HepG2 (cell line): ENCODE measurements around the gene MST1. TPM values are rescaled to one million over a fixed set of nuclear protein-coding genes. Genes with fewer than 3 reads are reported as not detected.

ENCODE experiments used
- CHD4 ChIP-seq: fragments of 200-600 bp; sonication (generic); IDR thresholded peaks from 2 replicates; pipeline ENCODE4 v1.7.0; 2017; ENCODE audit warnings: mild to moderate bottlenecking, low read length, borderline replicate concordance
- PRPF4 ChIP-seq: fragments of 200-400 bp; formaldehyde crosslinking; IDR thresholded peaks from 2 replicates; pipeline ENCODE4 v1.6.1; 2016; ENCODE audit warnings: low read length, low read depth; ENCODE audit not compliant: poor library complexity, severe bottlenecking
- REPIN1 ChIP-seq: sonication (generic); formaldehyde crosslinking; IDR thresholded peaks from 2 replicates; pipeline ENCODE4 v1.8.0; 2022; ENCODE audit warnings: missing genetic modification reagents, low read depth, mild to moderate bottlenecking, borderline replicate concordance
- RFX3 ChIP-seq: IDR thresholded peaks from 2 replicates; pipeline ENCODE4 v1.6.1; 2016; ENCODE audit warnings: missing biosample characterization, missing genetic modification reagents
- THAP11 ChIP-seq: IDR thresholded peaks from 2 replicates; pipeline ENCODE4 v1.6.1; 2016; ENCODE audit warnings: missing biosample characterization, missing genetic modification reagents
- ZNF251 ChIP-seq: sonication (generic); formaldehyde crosslinking; IDR thresholded peaks from 2 replicates; pipeline ENCODE4 v1.9.0; 2021; ENCODE audit warnings: mild to moderate bottlenecking, missing genetic modification reagents
- ZNF382 ChIP-seq: sonication (generic); formaldehyde crosslinking; IDR thresholded peaks from 2 replicates; pipeline ENCODE4 v1.5.0; 2020; ENCODE audit warnings: missing genetic modification reagents, mild to moderate bottlenecking, borderline replicate concordance
- ZNF546 ChIP-seq: sonication (generic); formaldehyde crosslinking; conservative IDR thresholded peaks from 2 replicates; pipeline ENCODE4 v1.8.1; 2023; ENCODE audit warnings: mild to moderate bottlenecking, missing genetic modification reagents
- ZNF7 ChIP-seq: IDR thresholded peaks from 2 replicates; pipeline ENCODE4 v1.6.1; 2016; ENCODE audit warnings: missing biosample characterization, missing genetic modification reagents
- polyA plus RNA-seq, 8 experiments: library from polyadenylated mRNA; depleted of rRNA in 3 of 8; stranded (reverse) in 7 of 8; unstranded in 1 of 8; fragments of >200 nt; fragmentation: Illumina TruSeq in 4 of 8; extraction: Trizol in 4 of 8; gene quantifications; 2 replicates each; pipeline versions ENCODE4 v1.2.1 to v1.2.3, GENCODE V29; 2011 to 2016; ENCODE audit warnings: low read depth in 4 of 8, missing spikeins in 1 of 8, mixed read lengths in 1 of 8; ENCODE audit not compliant: insufficient read depth in 1 of 8
- total RNA-seq, 5 experiments: library from RNA; depleted of rRNA; stranded (reverse); fragments of >200 nt; fragmentation: Illumina TruSeq; extraction: Trizol; gene quantifications; 2 replicates each; pipeline ENCODE4 v1.2.3, GENCODE V29; 2016; ENCODE audit warnings: low read depth in 1 of 5
- TF ChIP-seq, protein P1 (sequence below): sonication (generic); formaldehyde crosslinking; IDR thresholded peaks from 2 replicates; pipeline ENCODE4 v1.8.0; 2022; ENCODE audit warnings: missing genetic modification reagents, mild to moderate bottlenecking, borderline replicate concordance
- TF ChIP-seq, protein P2 (sequence below): sonication (generic); formaldehyde crosslinking; IDR thresholded peaks from 2 replicates; pipeline ENCODE4 v1.9.0; 2022; ENCODE audit warnings: low read depth, missing genetic modification reagents
- TF ChIP-seq, protein P3 (sequence below): IDR thresholded peaks from 2 replicates; pipeline ENCODE4 v1.6.1; 2016; ENCODE audit warnings: control low read depth
- TF ChIP-seq, protein P4 (sequence below): sonication (generic); formaldehyde crosslinking; IDR thresholded peaks from 2 replicates; pipeline ENCODE4 v1.4.0; 2020; ENCODE audit warnings: missing genetic modification reagents
- TF ChIP-seq, protein P5 (sequence below): sonication (generic); formaldehyde crosslinking; IDR thresholded peaks from 2 replicates; pipeline ENCODE4 v1.4.0; 2020; ENCODE audit warnings: missing genetic modification reagents, borderline replicate concordance
- TF ChIP-seq, protein P6 (sequence below): sonication (generic); formaldehyde crosslinking; conservative IDR thresholded peaks from 2 replicates; pipeline ENCODE4 v1.4.0; 2020; ENCODE audit warnings: missing genetic modification reagents

Gene MST1
- total and polyA plus RNA-seq, 2 of the 13 experiments (the other 11 are each of a cell fraction or from before 2014, with no cell fraction given): 189 to 452 TPM

DNA sequence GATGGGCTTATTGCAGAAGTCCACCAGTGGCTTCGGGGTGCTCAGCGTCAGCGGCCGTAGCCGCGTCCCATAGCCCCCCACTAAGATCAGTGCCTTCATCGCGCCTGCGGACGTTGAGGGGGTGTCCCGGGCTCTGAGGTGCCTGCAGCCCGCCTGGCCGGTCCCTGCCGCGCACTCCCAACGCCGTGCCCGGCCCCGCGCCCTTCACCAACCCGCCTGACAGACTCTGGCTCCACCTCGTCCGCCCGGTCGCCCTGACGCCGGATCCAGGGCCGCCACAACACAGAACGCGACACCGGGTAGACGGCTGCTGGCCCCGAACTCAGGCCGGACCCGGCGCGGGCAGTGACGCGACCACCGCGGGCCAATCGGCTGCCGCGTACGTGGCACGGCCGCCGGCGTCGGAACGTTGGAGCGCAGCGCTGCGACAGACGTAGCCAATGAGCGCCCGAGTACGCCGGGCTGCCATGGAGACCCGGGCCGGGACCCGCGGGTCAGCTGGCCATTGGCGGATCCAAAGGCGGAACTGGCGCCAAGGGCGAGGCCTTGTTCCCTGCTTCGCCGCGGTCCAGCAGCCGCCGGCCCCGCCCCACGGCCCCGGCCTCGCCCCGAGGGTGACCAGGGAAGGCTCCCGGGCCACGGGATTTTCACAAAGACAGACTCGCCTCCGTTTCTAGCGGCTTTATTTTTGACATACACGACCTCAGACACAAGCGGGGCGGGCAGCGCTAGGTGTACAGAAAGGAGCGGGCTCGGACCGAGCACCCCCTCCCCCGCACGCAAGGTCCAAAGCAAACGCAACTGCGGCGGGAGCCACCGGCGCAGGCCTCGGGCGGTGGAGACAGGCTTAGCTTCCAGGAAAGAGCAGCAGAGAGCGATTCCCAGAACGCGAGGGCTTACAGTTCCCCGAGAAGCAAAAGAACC, 34.6 kb upstream of the MST1 start, which contains the start of gene GMPPB (continued):
- TF ChIP-seq, protein P1, sequence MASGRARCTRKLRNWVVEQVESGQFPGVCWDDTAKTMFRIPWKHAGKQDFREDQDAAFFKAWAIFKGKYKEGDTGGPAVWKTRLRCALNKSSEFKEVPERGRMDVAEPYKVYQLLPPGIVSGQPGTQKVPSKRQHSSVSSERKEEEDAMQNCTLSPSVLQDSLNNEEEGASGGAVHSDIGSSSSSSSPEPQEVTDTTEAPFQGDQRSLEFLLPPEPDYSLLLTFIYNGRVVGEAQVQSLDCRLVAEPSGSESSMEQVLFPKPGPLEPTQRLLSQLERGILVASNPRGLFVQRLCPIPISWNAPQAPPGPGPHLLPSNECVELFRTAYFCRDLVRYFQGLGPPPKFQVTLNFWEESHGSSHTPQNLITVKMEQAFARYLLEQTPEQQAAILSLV: peak; percentile 87
- TF ChIP-seq, protein P2, sequence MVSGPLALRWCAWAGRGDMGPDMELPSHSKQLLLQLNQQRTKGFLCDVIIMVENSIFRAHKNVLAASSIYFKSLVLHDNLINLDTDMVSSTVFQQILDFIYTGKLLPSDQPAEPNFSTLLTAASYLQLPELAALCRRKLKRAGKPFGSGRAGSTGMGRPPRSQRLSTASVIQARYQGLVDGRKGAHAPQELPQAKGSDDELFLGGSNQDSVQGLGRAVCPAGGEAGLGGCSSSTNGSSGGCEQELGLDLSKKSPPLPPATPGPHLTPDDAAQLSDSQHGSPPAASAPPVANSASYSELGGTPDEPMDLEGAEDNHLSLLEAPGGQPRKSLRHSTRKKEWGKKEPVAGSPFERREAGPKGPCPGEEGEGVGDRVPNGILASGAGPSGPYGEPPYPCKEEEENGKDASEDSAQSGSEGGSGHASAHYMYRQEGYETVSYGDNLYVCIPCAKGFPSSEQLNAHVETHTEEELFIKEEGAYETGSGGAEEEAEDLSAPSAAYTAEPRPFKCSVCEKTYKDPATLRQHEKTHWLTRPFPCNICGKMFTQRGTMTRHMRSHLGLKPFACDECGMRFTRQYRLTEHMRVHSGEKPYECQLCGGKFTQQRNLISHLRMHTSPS (CRISPR knock-in tag): no peak
- TF ChIP-seq ZNF251: no peak
- TF ChIP-seq ZNF546 (CRISPR knock-in tag): peak; percentile 91
- TF ChIP-seq, protein P3, sequence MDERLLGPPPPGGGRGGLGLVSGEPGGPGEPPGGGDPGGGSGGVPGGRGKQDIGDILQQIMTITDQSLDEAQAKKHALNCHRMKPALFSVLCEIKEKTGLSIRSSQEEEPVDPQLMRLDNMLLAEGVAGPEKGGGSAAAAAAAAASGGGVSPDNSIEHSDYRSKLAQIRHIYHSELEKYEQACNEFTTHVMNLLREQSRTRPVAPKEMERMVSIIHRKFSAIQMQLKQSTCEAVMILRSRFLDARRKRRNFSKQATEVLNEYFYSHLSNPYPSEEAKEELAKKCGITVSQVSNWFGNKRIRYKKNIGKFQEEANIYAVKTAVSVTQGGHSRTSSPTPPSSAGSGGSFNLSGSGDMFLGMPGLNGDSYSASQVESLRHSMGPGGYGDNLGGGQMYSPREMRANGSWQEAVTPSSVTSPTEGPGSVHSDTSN: no peak
- TF ChIP-seq, protein P4, sequence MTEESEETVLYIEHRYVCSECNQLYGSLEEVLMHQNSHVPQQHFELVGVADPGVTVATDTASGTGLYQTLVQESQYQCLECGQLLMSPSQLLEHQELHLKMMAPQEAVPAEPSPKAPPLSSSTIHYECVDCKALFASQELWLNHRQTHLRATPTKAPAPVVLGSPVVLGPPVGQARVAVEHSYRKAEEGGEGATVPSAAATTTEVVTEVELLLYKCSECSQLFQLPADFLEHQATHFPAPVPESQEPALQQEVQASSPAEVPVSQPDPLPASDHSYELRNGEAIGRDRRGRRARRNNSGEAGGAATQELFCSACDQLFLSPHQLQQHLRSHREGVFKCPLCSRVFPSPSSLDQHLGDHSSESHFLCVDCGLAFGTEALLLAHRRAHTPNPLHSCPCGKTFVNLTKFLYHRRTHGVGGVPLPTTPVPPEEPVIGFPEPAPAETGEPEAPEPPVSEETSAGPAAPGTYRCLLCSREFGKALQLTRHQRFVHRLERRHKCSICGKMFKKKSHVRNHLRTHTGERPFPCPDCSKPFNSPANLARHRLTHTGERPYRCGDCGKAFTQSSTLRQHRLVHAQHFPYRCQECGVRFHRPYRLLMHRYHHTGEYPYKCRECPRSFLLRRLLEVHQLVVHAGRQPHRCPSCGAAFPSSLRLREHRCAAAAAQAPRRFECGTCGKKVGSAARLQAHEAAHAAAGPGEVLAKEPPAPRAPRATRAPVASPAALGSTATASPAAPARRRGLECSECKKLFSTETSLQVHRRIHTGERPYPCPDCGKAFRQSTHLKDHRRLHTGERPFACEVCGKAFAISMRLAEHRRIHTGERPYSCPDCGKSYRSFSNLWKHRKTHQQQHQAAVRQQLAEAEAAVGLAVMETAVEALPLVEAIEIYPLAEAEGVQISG (CRISPR knock-in tag): no peak; the same call in 1 of the 2 replicates
- TF ChIP-seq REPIN1 (CRISPR knock-in tag): no peak; the same call in 1 of the 2 replicates
- TF ChIP-seq THAP11 (CRISPR knock-in tag): peak; percentile 89
- TF ChIP-seq, protein P5, sequence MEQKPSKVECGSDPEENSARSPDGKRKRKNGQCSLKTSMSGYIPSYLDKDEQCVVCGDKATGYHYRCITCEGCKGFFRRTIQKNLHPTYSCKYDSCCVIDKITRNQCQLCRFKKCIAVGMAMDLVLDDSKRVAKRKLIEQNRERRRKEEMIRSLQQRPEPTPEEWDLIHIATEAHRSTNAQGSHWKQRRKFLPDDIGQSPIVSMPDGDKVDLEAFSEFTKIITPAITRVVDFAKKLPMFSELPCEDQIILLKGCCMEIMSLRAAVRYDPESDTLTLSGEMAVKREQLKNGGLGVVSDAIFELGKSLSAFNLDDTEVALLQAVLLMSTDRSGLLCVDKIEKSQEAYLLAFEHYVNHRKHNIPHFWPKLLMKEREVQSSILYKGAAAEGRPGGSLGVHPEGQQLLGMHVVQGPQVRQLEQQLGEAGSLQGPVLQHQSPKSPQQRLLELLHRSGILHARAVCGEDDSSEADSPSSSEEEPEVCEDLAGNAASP: peak; percentile 16; the same call in 1 of the 2 replicates
- no peak for TF ChIP-seq CHD4
- no peak for TF ChIP-seq ZNF7 (CRISPR knock-in tag)
- no peak for TF ChIP-seq ZNF382 (CRISPR knock-in tag)
- TF ChIP-seq RFX3 (CRISPR knock-in tag): peak; percentile 84
- TF ChIP-seq PRPF4: no peak
- TF ChIP-seq, protein P6, sequence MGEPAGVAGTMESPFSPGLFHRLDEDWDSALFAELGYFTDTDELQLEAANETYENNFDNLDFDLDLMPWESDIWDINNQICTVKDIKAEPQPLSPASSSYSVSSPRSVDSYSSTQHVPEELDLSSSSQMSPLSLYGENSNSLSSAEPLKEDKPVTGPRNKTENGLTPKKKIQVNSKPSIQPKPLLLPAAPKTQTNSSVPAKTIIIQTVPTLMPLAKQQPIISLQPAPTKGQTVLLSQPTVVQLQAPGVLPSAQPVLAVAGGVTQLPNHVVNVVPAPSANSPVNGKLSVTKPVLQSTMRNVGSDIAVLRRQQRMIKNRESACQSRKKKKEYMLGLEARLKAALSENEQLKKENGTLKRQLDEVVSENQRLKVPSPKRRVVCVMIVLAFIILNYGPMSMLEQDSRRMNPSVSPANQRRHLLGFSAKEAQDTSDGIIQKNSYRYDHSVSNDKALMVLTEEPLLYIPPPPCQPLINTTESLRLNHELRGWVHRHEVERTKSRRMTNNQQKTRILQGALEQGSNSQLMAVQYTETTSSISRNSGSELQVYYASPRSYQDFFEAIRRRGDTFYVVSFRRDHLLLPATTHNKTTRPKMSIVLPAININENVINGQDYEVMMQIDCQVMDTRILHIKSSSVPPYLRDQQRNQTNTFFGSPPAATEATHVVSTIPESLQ (CRISPR knock-in tag): no peak
